Measurements from ENCODE around the gene HBS1L. TPM values are rescaled to one million over a fixed set of nuclear protein-coding genes. Genes with fewer than 3 reads are reported as not detected.

Gene HBS1L
- 10 to 100 TPM; 23.0 to 39.2 (median 30.7) TPM for polyA plus RNA-seq
- long read RNA-seq, donor 1, full-length matches to known transcripts: 17 of 37 reads
- long read RNA-seq, donor 1, partial matches to known transcripts: 20 of 37 reads
- long read RNA-seq, donor 1, other reads (novel, unspliced or antisense): 0 of 37 reads
- long read RNA-seq, donor 2, full-length matches to known transcripts: 5 of 5 reads
- long read RNA-seq, donor 2, partial matches to known transcripts: 0 of 5 reads
- long read RNA-seq, donor 2, other reads (novel, unspliced or antisense): 0 of 5 reads
- long read RNA-seq, donor 3, full-length matches to known transcripts: 3 of 9 reads
- long read RNA-seq, donor 3, partial matches to known transcripts: 6 of 9 reads
- long read RNA-seq, donor 3, other reads (novel, unspliced or antisense): 0 of 9 reads
- long read RNA-seq, donor 4: 0 reads
- long read RNA-seq, donor 5, partial matches to known transcripts: 0 of 1 reads
- long read RNA-seq, donor 5, other reads (novel, unspliced or antisense): 0 of 1 reads
- long read RNA-seq, donor 6, full-length matches to known transcripts: 7 of 7 reads
- long read RNA-seq, donor 6, partial matches to known transcripts: 0 of 7 reads
- long read RNA-seq, donor 6, other reads (novel, unspliced or antisense): 0 of 7 reads
- long read RNA-seq, donor 7, full-length matches to known transcripts: 7 of 18 reads
- long read RNA-seq, donor 7, partial matches to known transcripts: 11 of 18 reads
- long read RNA-seq, donor 7, other reads (novel, unspliced or antisense): 0 of 18 reads
- long read RNA-seq, donor 8: 0 reads
- long read RNA-seq, donor 9, partial matches to known transcripts: 0 of 1 reads
- long read RNA-seq, donor 9, other reads (novel, unspliced or antisense): 0 of 1 reads
- long read RNA-seq, donor 10, full-length matches to known transcripts: 5 of 12 reads
- long read RNA-seq, donor 10, partial matches to known transcripts: 7 of 12 reads
- long read RNA-seq, donor 10, other reads (novel, unspliced or antisense): 0 of 12 reads

- Histone ChIP-seq H3K4me1 (ENCODE audit: control insufficient read depth in 3 of 3, insufficient read depth in 2 of 3, low read depth in 1 of 3, low read length in 2 of 3) (peaks cover 2 to 4% (median 2%) of the 10 kb centered on the region in 3 donors), H3K27me3 (ENCODE audit: control insufficient read depth in 3 of 3, insufficient read depth in 3 of 3, low read length in 3 of 3) (no peaks in the 10 kb centered on the region), H3K36me3 (ENCODE audit: control insufficient read depth in 3 of 3, insufficient read depth in 2 of 3, low read depth in 1 of 3, low read length in 3 of 3) (peaks cover under 1 to 2% (median 2%) of the 10 kb centered on the region in 3 donors), H3K4me3 (ENCODE audit: low read depth in 1 of 3, low read length in 3 of 3) (peak within 1 kb of the TSS; percentile 61 to 98 (median 78)), H3K9me3 (ENCODE audit: control insufficient read depth in 2 of 2, insufficient read depth in 1 of 2, low read depth in 1 of 2, low read length in 1 of 2) (no peaks in the 10 kb centered on the region), H3K27ac (ENCODE audit: low read depth in 1 of 3, low read length in 2 of 3) (peak within 1 kb of the TSS; percentile 73 to 85 (median 77))
- WGBS, 3 donors: 11 to 13% (median 13%) methylated on average over 53 of the region's 53 CpGs
- FAIRE-seq: peak; percentile 68
- peak; percentile 99 for DNase-seq
Measured at GRCh38 chr6:135054569-135055498, at the start of gene HBS1L. Gene HBS1L (minus strand): TSS chr6:135054822. CDS start chr6:135054691, 131 bp downstream.

- no peak overlapping the region for H3K4me3 ChIP-seq (ENCODE audit: low read depth in 1 of 3, low read length in 3 of 3)
- no peaks in the 10 kb centered on the region for H3K9me3 ChIP-seq (ENCODE audit: control insufficient read depth in 2 of 2, insufficient read depth in 1 of 2, low read depth in 1 of 2, low read length in 1 of 2)
- H3K4me1 ChIP-seq (ENCODE audit: control insufficient read depth in 3 of 3, insufficient read depth in 2 of 3, low read depth in 1 of 3, low read length in 2 of 3): no peaks in the 10 kb centered on the region
- 89 to 91% (median 89%) methylated on average over 4 of the region's 4 CpGs for WGBS, 3 donors
- H3K27ac ChIP-seq (ENCODE audit: low read depth in 1 of 3, low read length in 2 of 3): no peak overlapping the region
- no peak for FAIRE-seq
- H3K36me3 ChIP-seq (ENCODE audit: control insufficient read depth in 3 of 3, insufficient read depth in 2 of 3, low read depth in 1 of 3, low read length in 3 of 3): no peaks in the 10 kb centered on the region
- no peak for DNase-seq
- H3K27me3 ChIP-seq (ENCODE audit: control insufficient read depth in 3 of 3, insufficient read depth in 3 of 3, low read length in 3 of 3): no peaks in the 10 kb centered on the region
Measured at GRCh38 chr6:135104199-135104598, 49.6 kb upstream of the HBS1L start.

GRCh38 chr6:135102191-135102590 lies 47.6 kb upstream of the HBS1L start:
- Histone ChIP-seq H3K9me3 (ENCODE audit: control insufficient read depth in 2 of 2, insufficient read depth in 1 of 2, low read depth in 1 of 2, low read length in 1 of 2) (no peaks in the 10 kb centered on the region), H3K4me1 (ENCODE audit: control insufficient read depth in 3 of 3, insufficient read depth in 2 of 3, low read depth in 1 of 3, low read length in 2 of 3) (no peaks in the 10 kb centered on the region), H3K4me3 (ENCODE audit: low read depth in 1 of 3, low read length in 3 of 3) (no peak overlapping the region), H3K27ac (ENCODE audit: low read depth in 1 of 3, low read length in 2 of 3) (no peak overlapping the region), H3K36me3 (ENCODE audit: control insufficient read depth in 3 of 3, insufficient read depth in 2 of 3, low read depth in 1 of 3, low read length in 3 of 3) (no peaks in the 10 kb centered on the region), H3K27me3 (ENCODE audit: control insufficient read depth in 3 of 3, insufficient read depth in 3 of 3, low read length in 3 of 3) (no peaks in the 10 kb centered on the region)
- no peak for FAIRE-seq
- DNase-seq: no peak

GRCh38 chr6:135097172-135097571 lies 42.5 kb upstream of the HBS1L start:
- FAIRE-seq (no peak), DNase-seq (no peak)
- Histone ChIP-seq H3K36me3 (ENCODE audit: control insufficient read depth in 3 of 3, insufficient read depth in 2 of 3, low read depth in 1 of 3, low read length in 3 of 3) (no peaks in the 10 kb centered on the region), H3K9me3 (ENCODE audit: control insufficient read depth in 2 of 2, insufficient read depth in 1 of 2, low read depth in 1 of 2, low read length in 1 of 2) (no peaks in the 10 kb centered on the region), H3K4me1 (ENCODE audit: control insufficient read depth in 3 of 3, insufficient read depth in 2 of 3, low read depth in 1 of 3, low read length in 2 of 3) (no peaks in the 10 kb centered on the region), H3K27ac (ENCODE audit: low read depth in 1 of 3, low read length in 2 of 3) (no peak overlapping the region), H3K27me3 (ENCODE audit: control insufficient read depth in 3 of 3, insufficient read depth in 3 of 3, low read length in 3 of 3) (no peaks in the 10 kb centered on the region), H3K4me3 (ENCODE audit: low read depth in 1 of 3, low read length in 3 of 3) (no peak overlapping the region)
- 71 to 78% (median 77%) methylated on average over 5 of the region's 5 CpGs for WGBS, 3 donors

GRCh38 chr6:135096403-135097130 lies 41.9 kb upstream of the HBS1L start:
- 23 to 58% (median 37%) methylated on average over 3 of the region's 3 CpGs for WGBS, 3 donors
- FAIRE-seq (no peak), DNase-seq (no peak)
- no peaks in the 10 kb centered on the region for H3K9me3 ChIP-seq (ENCODE audit: control insufficient read depth in 2 of 2, insufficient read depth in 1 of 2, low read depth in 1 of 2, low read length in 1 of 2)
- H3K27me3 ChIP-seq (ENCODE audit: control insufficient read depth in 3 of 3, insufficient read depth in 3 of 3, low read length in 3 of 3): no peaks in the 10 kb centered on the region
- H3K36me3 ChIP-seq (ENCODE audit: control insufficient read depth in 3 of 3, insufficient read depth in 2 of 3, low read depth in 1 of 3, low read length in 3 of 3): no peaks in the 10 kb centered on the region
- no peaks in the 10 kb centered on the region for H3K4me1 ChIP-seq (ENCODE audit: control insufficient read depth in 3 of 3, insufficient read depth in 2 of 3, low read depth in 1 of 3, low read length in 2 of 3)
- no peak overlapping the region for H3K27ac ChIP-seq (ENCODE audit: low read depth in 1 of 3, low read length in 2 of 3)
- H3K4me3 ChIP-seq (ENCODE audit: low read depth in 1 of 3, low read length in 3 of 3): no peak overlapping the region

GRCh38 chr6:135095716-135096115 lies 41.1 kb upstream of the HBS1L start:
- peak; percentile 15 for FAIRE-seq
- 75 to 92% (median 88%) methylated on average over 3 of the region's 3 CpGs for WGBS, 3 donors
- no peak overlapping the region for H3K4me3 ChIP-seq (ENCODE audit: low read depth in 1 of 3, low read length in 3 of 3)
- H3K4me1 ChIP-seq (ENCODE audit: control insufficient read depth in 3 of 3, insufficient read depth in 2 of 3, low read depth in 1 of 3, low read length in 2 of 3): no peaks in the 10 kb centered on the region
- H3K27me3 ChIP-seq (ENCODE audit: control insufficient read depth in 3 of 3, insufficient read depth in 3 of 3, low read length in 3 of 3): no peaks in the 10 kb centered on the region
- no peak for DNase-seq
- no peaks in the 10 kb centered on the region for H3K36me3 ChIP-seq (ENCODE audit: control insufficient read depth in 3 of 3, insufficient read depth in 2 of 3, low read depth in 1 of 3, low read length in 3 of 3)
- H3K9me3 ChIP-seq (ENCODE audit: control insufficient read depth in 2 of 2, insufficient read depth in 1 of 2, low read depth in 1 of 2, low read length in 1 of 2): no peaks in the 10 kb centered on the region
- H3K27ac ChIP-seq (ENCODE audit: low read depth in 1 of 3, low read length in 2 of 3): no peak overlapping the region

GRCh38 chr6:135094403-135094821 lies 39.8 kb upstream of the HBS1L start:
- Histone ChIP-seq H3K27ac (ENCODE audit: low read depth in 1 of 3, low read length in 2 of 3) (no peak overlapping the region), H3K36me3 (ENCODE audit: control insufficient read depth in 3 of 3, insufficient read depth in 2 of 3, low read depth in 1 of 3, low read length in 3 of 3) (no peaks in the 10 kb centered on the region), H3K9me3 (ENCODE audit: control insufficient read depth in 2 of 2, insufficient read depth in 1 of 2, low read depth in 1 of 2, low read length in 1 of 2) (no peaks in the 10 kb centered on the region), H3K4me1 (ENCODE audit: control insufficient read depth in 3 of 3, insufficient read depth in 2 of 3, low read depth in 1 of 3, low read length in 2 of 3) (no peaks in the 10 kb centered on the region), H3K4me3 (ENCODE audit: low read depth in 1 of 3, low read length in 3 of 3) (no peak overlapping the region), H3K27me3 (ENCODE audit: control insufficient read depth in 3 of 3, insufficient read depth in 3 of 3, low read length in 3 of 3) (no peaks in the 10 kb centered on the region)
- DNase-seq: no peak
- FAIRE-seq: no peak
- WGBS, 3 donors: 71 to 83% (median 74%) methylated on average over 1 of the region's 1 CpG
